RWPE1 (cell line): ENCODE data around the gene SPATC1L.

Experiments used
- CTCF ChIA-PET: fragments of 350-600 bp; sonication (Branson Sonifier 250); formaldehyde crosslinking; extraction: SDS; loops from one replicate; lab custom pipeline; 2021; lab: Yijun Ruan, JAX
- POLR2A ChIA-PET: fragments of 400-600 bp; formaldehyde crosslinking; extraction: SDS; loops from one replicate; lab custom pipeline; 2020; ENCODE audit warnings: antibody characterized with exemption; ENCODE audit not compliant: low non-redundant PET; lab: Yijun Ruan, JAX
- DNase-seq: peaks from one replicate; pipeline ENCODE4 v3.0.0; 2012; ENCODE audit warnings: low spot score
- H3K27ac ChIP-seq: fragments of 450-650 bp; 2 replicates; pipeline ENCODE4 v1.5.1; 2017
- TF ChIP-seq, protein P1 (sequence below): fragments of 450-650 bp; conservative IDR thresholded peaks from 2 replicates; pipeline ENCODE4 v1.5.1; 2017; ENCODE audit warnings: low read depth, mild to moderate bottlenecking

Gene SPATC1L

DNA sequence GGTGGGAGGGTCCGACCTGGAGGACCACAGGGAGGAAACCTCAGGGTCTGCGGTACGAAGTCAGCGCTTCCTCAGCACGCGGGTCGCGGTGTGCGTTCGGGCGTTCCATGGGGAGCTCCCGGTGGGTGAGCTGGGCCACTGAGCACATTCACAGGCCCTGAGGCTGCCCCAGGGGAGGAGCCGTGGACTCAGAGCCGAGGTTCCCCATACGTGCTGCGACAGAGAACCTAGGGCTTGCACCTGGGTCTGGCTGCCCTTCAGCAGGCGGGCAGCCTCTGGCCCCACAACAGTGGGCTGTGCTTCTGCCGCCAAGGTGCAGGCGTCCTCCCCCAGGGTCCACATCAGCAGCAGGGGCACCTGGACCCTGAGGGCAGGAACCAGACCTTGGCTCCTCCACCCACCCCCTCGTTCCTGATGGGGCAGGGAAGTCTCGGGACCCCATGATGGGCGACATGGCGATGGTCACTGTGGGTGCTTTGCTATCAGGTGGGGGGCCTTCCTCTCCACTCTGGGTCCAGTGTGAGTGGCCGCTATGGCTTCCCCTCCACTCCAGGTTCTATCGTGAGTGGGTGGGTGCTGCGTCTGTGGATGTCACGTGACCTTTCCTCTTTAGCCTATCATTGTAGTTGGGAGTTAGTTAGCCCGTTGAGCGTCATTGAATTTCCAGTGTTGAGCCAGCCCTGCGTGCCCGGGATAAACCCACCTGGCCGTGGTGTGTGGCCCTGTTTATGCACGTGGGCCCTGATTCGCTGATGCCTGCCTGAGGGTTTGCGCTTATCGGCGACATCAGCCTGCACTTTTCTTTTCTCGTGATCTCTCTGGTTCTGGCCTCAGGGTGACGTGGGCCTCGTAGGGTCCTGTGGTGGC, 56.8 kb downstream of the SPATC1L start:
- DNase-seq = no peak
- H3K27ac ChIP-seq = no peak overlapping the region
- POLR2A ChIA-PET = no interaction called here
- CTCF ChIA-PET = no interaction called here
- TF ChIP-seq, protein P1, sequence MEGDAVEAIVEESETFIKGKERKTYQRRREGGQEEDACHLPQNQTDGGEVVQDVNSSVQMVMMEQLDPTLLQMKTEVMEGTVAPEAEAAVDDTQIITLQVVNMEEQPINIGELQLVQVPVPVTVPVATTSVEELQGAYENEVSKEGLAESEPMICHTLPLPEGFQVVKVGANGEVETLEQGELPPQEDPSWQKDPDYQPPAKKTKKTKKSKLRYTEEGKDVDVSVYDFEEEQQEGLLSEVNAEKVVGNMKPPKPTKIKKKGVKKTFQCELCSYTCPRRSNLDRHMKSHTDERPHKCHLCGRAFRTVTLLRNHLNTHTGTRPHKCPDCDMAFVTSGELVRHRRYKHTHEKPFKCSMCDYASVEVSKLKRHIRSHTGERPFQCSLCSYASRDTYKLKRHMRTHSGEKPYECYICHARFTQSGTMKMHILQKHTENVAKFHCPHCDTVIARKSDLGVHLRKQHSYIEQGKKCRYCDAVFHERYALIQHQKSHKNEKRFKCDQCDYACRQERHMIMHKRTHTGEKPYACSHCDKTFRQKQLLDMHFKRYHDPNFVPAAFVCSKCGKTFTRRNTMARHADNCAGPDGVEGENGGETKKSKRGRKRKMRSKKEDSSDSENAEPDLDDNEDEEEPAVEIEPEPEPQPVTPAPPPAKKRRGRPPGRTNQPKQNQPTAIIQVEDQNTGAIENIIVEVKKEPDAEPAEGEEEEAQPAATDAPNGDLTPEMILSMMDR = no peak

DNA sequence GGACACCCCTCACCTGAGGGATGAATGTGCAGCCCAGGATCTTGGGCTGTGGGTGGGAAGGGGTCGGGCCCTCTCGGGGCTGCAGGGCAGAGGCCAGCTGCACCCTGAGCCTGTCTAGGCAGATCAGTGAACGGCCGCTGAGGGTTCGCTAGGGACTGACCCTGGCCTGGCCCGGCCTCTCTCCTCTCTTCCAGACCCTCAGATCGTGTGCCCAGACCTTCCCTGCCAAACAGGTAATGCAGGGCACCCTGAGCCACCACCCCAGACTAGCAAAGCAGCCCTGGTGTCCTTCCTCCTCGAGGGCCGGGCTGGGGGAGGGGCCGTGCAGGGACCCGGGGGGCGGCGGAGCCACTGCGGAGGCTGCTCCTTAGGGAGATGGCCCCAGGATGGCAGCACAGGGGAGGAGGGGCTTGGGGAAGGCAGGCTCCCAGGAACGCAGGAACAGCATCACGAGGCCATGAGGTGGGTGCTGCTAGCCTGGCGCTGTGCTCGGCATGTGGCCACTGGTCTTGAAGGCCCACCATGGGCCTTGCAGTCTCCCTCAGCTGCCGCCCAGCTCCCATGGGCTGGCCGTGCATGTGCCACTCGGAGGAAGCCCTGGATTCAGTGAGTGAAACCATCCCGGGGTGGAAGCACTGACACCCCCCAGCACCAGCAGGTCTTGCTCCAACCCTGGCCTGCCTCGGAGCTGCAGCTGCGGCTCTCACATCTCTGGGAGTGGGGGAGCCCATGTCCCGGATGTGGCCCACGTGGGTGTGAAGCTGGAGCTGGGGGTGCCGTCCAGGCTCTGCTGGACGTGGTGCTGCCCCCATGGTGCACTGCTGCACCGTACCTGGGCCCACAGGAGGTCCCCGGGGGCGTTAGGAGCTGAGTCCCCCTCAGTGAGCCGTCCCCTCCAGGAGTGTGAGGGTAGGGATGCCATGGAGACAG, 57.7 kb downstream of the SPATC1L start:
- H3K27ac ChIP-seq = no peak overlapping the region
- POLR2A ChIA-PET = no interaction called here
- DNase-seq = no peak
- TF ChIP-seq, protein P1 = no peak
- CTCF ChIA-PET = no interaction called here

DNA sequence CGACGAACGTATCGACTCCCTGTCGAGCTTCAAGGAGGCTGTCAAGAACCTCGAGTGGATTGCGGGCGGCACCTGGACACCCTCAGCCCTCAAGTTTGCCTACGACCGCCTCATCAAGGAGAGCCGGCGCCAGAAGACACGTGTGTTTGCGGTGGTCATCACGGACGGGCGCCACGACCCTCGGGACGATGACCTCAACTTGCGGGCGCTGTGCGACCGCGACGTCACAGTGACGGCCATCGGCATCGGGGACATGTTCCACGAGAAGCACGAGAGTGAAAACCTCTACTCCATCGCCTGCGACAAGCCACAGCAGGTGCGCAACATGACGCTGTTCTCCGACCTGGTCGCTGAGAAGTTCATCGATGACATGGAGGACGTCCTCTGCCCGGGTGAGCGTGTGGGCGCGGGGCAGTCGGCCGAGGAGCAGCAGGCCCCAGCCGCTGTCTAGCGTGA, 58.4 kb downstream of the SPATC1L start:
- no peak for DNase-seq
- CTCF ChIA-PET = no interaction called here
- TF ChIP-seq, protein P1 = no peak
- no peak overlapping the region for H3K27ac ChIP-seq
- POLR2A ChIA-PET = no interaction called here

DNA sequence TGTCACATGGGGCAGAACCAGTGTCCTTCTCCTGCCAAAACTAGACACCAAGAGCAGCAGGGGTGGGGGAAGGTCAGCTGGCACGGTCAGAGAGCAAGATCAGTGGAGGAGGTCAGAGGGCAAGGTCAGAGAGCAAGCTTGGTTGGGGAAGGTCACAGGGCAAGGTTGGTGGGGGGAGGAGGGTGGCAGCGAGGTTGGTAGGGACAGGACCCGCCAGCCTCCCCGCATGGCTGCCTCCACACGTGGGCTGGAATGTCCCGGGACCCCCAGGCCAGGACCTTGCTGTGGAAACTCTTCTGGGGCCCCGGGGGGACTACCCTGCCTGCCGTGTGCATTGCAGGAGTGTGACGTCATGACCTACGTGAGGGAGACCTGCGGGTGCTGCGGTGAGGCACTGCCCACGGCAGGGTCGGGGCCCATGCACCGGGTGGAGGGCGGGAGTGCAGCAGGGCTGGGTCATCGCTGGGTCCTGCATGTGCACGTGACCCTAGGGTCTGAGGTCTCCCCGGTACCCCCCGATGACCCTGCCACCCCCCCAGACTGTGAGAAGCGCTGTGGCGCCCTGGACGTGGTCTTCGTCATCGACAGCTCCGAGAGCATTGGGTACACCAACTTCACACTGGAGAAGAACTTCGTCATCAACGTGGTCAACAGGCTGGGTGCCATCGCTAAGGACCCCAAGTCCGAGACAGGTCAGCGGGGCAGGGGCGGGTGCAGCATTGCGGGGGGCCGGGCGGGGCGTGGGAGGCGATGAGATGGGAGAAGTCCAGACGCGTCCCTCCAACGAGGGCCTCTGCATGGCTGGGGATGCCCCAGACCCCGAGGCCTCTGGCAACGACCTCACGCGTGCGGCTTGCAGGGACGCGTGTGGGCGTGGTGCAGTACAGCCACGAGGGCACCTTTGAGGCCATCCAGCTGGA, 59.1 kb downstream of the SPATC1L start:
- CTCF ChIA-PET = interaction anchor here (0.7 kb wide), 1 partner anchor 87 kb away, joined by 8 read pairs; no protein-coding TSS in a partner anchor
- POLR2A ChIA-PET = no interaction called here
- TF ChIP-seq, protein P1 = no peak
- DNase-seq = no peak
- H3K27ac ChIP-seq = no peak overlapping the region

DNA sequence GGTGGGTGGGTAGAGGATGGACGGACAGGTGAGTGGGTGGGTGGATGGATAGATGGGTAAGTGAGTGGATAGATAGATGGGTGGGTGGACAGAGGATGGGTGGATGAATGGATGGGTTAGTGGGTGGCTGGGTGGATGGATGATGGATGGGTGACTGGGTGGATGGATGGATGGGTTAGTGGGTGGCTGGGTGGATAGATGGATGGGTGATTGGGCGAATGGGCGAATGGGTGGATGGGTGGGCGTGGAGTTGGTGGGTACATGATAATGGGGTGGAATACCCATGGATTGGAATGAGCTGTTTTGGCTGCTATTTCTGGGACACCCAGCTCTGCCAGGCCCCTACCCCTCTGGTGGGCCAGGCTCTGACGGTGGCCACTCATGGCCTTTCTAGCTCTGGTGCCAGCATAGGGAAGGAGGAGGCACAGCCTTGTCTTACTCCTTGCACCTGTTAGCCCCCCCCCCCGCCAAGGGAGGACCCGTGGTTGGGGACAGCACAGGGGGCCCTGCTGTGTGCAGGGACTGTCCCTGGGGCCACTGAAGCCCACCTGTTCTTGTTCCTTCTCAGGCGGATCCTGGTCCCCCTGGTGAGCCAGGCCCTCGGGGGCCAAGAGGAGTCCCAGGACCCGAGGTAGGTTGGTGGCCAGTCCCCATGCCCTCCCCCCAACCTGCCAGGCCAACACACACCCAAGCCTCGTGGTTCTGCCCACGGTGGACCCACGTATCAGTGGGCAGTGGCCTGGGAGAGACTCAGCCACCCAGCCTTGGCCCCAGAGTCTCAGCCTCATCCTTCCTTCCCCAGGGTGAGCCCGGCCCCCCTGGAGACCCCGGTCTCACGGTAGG, 60.0 kb downstream of the SPATC1L start:
- TF ChIP-seq, protein P1 = no peak
- ChIA-PET POLR2A (no interaction called here), CTCF (no interaction called here)
- no peak overlapping the region for H3K27ac ChIP-seq
- DNase-seq = no peak
